HEK293 (cell line): ENCODE measurements around the gene HACD3.

ENCODE experiments used
- GLI4 ChIP-seq: fragments of 450-650 bp; formaldehyde crosslinking; IDR thresholded peaks from 2 replicates; pipeline ENCODE4 v1.5.1; 2016; ENCODE audit warnings: missing biosample characterization, missing genetic modification characterization
- HOXC10 ChIP-seq: sonication (generic); formaldehyde crosslinking; IDR thresholded peaks from 2 replicates; pipeline ENCODE4 v1.8.1; 2023; ENCODE audit warnings: mild to moderate bottlenecking, missing genetic modification reagents
- HOXD13 ChIP-seq: sonication (generic); formaldehyde crosslinking; IDR thresholded peaks from 2 replicates; pipeline ENCODE4 v1.8.0; 2022; ENCODE audit warnings: missing genetic modification reagents, borderline replicate concordance
- INSM2 ChIP-seq: fragments of 450-650 bp; formaldehyde crosslinking; IDR thresholded peaks from 2 replicates; pipeline ENCODE4 v1.5.1; 2016; ENCODE audit warnings: missing biosample characterization, missing genetic modification characterization
- PBX3 ChIP-seq: sonication (generic); formaldehyde crosslinking; IDR thresholded peaks from 2 replicates; pipeline ENCODE4 v1.8.1; 2022; ENCODE audit warnings: mild to moderate bottlenecking, moderate library complexity, missing genetic modification reagents
- PRDM10 ChIP-seq: fragments of 450-650 bp; formaldehyde crosslinking; IDR thresholded peaks from 2 replicates; pipeline ENCODE4 v1.5.1; 2016; ENCODE audit warnings: missing biosample characterization, missing genetic modification characterization
- TSHZ1 ChIP-seq: fragments of 450-650 bp; formaldehyde crosslinking; IDR thresholded peaks from 2 replicates; pipeline ENCODE4 v1.5.1; 2016; ENCODE audit warnings: missing biosample characterization, missing genetic modification characterization, borderline replicate concordance
- ZBTB49 ChIP-seq: fragments of 450-650 bp; formaldehyde crosslinking; IDR thresholded peaks from 2 replicates; pipeline ENCODE4 v1.5.1; 2016; ENCODE audit warnings: missing biosample characterization, missing genetic modification characterization, low read depth
- ZBTB8A ChIP-seq: fragments of 450-650 bp; formaldehyde crosslinking; IDR thresholded peaks from 2 replicates; pipeline ENCODE4 v1.5.1; 2016; ENCODE audit warnings: missing biosample characterization, missing genetic modification characterization
- ZNF214 ChIP-seq: fragments of 450-650 bp; formaldehyde crosslinking; IDR thresholded peaks from 2 replicates; pipeline ENCODE4 v1.5.1; 2017; ENCODE audit warnings: missing biosample characterization, mild to moderate bottlenecking, missing genetic modification characterization, borderline replicate concordance
- ZNF223 ChIP-seq: fragments of 450-650 bp; formaldehyde crosslinking; IDR thresholded peaks from 2 replicates; pipeline ENCODE4 v1.5.1; 2016; ENCODE audit warnings: missing biosample characterization, missing genetic modification characterization
- ZNF274 ChIP-seq, 2 experiments: fragments of 200-500 bp in 1 of 2; fragments of 450-650 bp in 1 of 2; sonication (Bioruptor generic) in 1 of 2; formaldehyde crosslinking in 1 of 2; IDR thresholded peaks; 2 replicates each; pipeline versions ENCODE4 v1.5.1 to v1.6.1; 2014 to 2016; ENCODE audit warnings: borderline replicate concordance in 1 of 2, inconsistent platforms in 1 of 2, low read length in 1 of 2, missing biosample characterization in 1 of 2, missing genetic modification characterization in 1 of 2
- ZNF510 ChIP-seq: fragments of 450-650 bp; formaldehyde crosslinking; IDR thresholded peaks from 2 replicates; pipeline ENCODE4 v1.5.1; 2018; ENCODE audit warnings: mild to moderate bottlenecking, missing genetic modification characterization, missing biosample characterization; ENCODE audit not compliant: insufficient replicate concordance
- ZNF514 ChIP-seq: fragments of 450-650 bp; formaldehyde crosslinking; IDR thresholded peaks from 2 replicates; pipeline ENCODE4 v1.5.1; 2016; ENCODE audit warnings: missing biosample characterization, missing genetic modification characterization
- ZNF548 ChIP-seq: fragments of 450-650 bp; formaldehyde crosslinking; IDR thresholded peaks from 2 replicates; pipeline ENCODE4 v1.5.1; 2016; ENCODE audit warnings: missing biosample characterization, missing genetic modification characterization
- ZNF558 ChIP-seq: fragments of 450-650 bp; formaldehyde crosslinking; IDR thresholded peaks from 2 replicates; pipeline ENCODE4 v1.5.1; 2016; ENCODE audit warnings: missing biosample characterization, missing genetic modification characterization
- ZNF571 ChIP-seq: fragments of 450-650 bp; formaldehyde crosslinking; IDR thresholded peaks from 2 replicates; pipeline ENCODE4 v1.5.0; 2017; ENCODE audit warnings: missing biosample characterization, missing genetic modification characterization
- ZNF629 ChIP-seq: fragments of 450-650 bp; formaldehyde crosslinking; IDR thresholded peaks from 2 replicates; pipeline ENCODE4 v1.5.1; 2017; ENCODE audit warnings: missing biosample characterization, missing genetic modification characterization
- ZNF639 ChIP-seq: fragments of 450-650 bp; formaldehyde crosslinking; IDR thresholded peaks from 2 replicates; pipeline ENCODE4 v1.5.1; 2016; ENCODE audit warnings: missing biosample characterization, missing genetic modification characterization
- ZNF658 ChIP-seq: fragments of 450-650 bp; formaldehyde crosslinking; IDR thresholded peaks from 2 replicates; pipeline ENCODE4; 2016; ENCODE audit warnings: missing biosample characterization, missing genetic modification characterization
- ZNF677 ChIP-seq: fragments of 450-650 bp; IDR thresholded peaks from 2 replicates; pipeline ENCODE4 v1.5.0; 2018; ENCODE audit warnings: missing biosample characterization, mild to moderate bottlenecking, missing genetic modification characterization, moderate library complexity

Gene HACD3

GRCh38 chr15:65610871-65611718 lies 80.8 kb downstream of the HACD3 start, which contains the start of gene INTS14 (continued):
- TF ChIP-seq ZBTB49 (tag by site-specific recombination) (no peak), HOXC10 (CRISPR knock-in tag) (peak; percentile 89; the same call in 1 of the 2 replicates), GLI4 (peak; percentile 99), ZNF223 (tag by site-specific recombination) (peak; percentile 20; the same call in 1 of the 2 replicates), ZNF274 (IDR thresholded peaks at IDR 0.05; ENCODE audit: low read length) (no peak), ZNF274 (tag by site-specific recombination; IDR thresholded peaks at IDR 0.05; ENCODE audit: borderline replicate concordance) (no peak), ZNF558 (tag by site-specific recombination) (peak; percentile 89), ZBTB8A (tag by site-specific recombination) (peak; percentile 88), PRDM10 (peak; percentile 99), ZNF514 (tag by site-specific recombination) (no peak), ZNF510 (tag by site-specific recombination) (no peak), INSM2 (tag by site-specific recombination) (peak; percentile 95), ZNF548 (tag by site-specific recombination) (no peak), ZNF571 (tag by site-specific recombination) (no peak), ZNF629 (tag by site-specific recombination) (peak; percentile 94), PBX3 (CRISPR knock-in tag) (peak; percentile 96), ZNF214 (tag by site-specific recombination) (no peak), ZNF658 (tag by site-specific recombination) (no peak), ZNF677 (0 out of 2 replicates have a peak, but pooled peaks have one; percentile 32), HOXD13 (CRISPR knock-in tag) (0 out of 2 replicates have a peak, but pooled peaks have one; percentile 16), TSHZ1 (tag by site-specific recombination) (peak; percentile 87), ZNF639 (tag by site-specific recombination) (peak; percentile 99)
